HG03521 (cell line): ENCODE data around the gene PPP1R1A.
A peak's percentile ranks its signal among the peaks of the same experiment; 100 is the strongest.

Experiments
- ATAC-seq: cut with Tn5 transposase; IDR thresholded peaks from one replicate; pipeline ENCODE4 v1.9.1; 2021; ENCODE audit warnings: mild to moderate bottlenecking, moderate library complexity; ENCODE audit not compliant: unreplicated experiment

PPP1R1A gene

GRCh38 chr12:54572881-54573280 lies 15.6 kb downstream of the PPP1R1A start:
- no peak for ATAC-seq

GRCh38 chr12:54571193-54572188 lies 17.0 kb downstream of the PPP1R1A start:
- no peak for ATAC-seq

- no peak for ATAC-seq
Observed at GRCh38 chr12:54569995-54570528, 18.4 kb downstream of the PPP1R1A start.

- ATAC-seq = no peak
Observed at GRCh38 chr12:54569072-54569471, 19.4 kb downstream of the PPP1R1A start.

- no peak for ATAC-seq
Observed at GRCh38 chr12:54566792-54567191, 21.7 kb downstream of the PPP1R1A start.

GRCh38 chr12:54565986-54566544 lies 22.4 kb downstream of the PPP1R1A start:
- no peak for ATAC-seq

- no peak for ATAC-seq
Observed at GRCh38 chr12:54565310-54565985, 23.0 kb downstream of the PPP1R1A start.

- no peak for ATAC-seq
Observed at GRCh38 chr12:54564768-54565167, 23.7 kb downstream of the PPP1R1A start.

- no peak for ATAC-seq
Observed at GRCh38 chr12:54563787-54564186, 24.7 kb downstream of the PPP1R1A start.

GRCh38 chr12:54562750-54563356 lies 25.6 kb downstream of the PPP1R1A start:
- ATAC-seq = no peak

- no peak for ATAC-seq
Observed at GRCh38 chr12:54561164-54561563, 27.3 kb downstream of the PPP1R1A start.

- peak; percentile 100 for ATAC-seq
Observed at GRCh38 chr12:54560374-54560858, 28.0 kb downstream of the PPP1R1A start.

GRCh38 chr12:54558759-54559158 lies 29.7 kb downstream of the PPP1R1A start:
- no peak for ATAC-seq

- ATAC-seq = no peak
Observed at GRCh38 chr12:54558311-54558710, 30.1 kb downstream of the PPP1R1A start.

GRCh38 chr12:54555670-54556257 lies 32.7 kb downstream of the PPP1R1A start:
- no peak for ATAC-seq

GRCh38 chr12:54549774-54550451 lies 38.5 kb downstream of the PPP1R1A start:
- ATAC-seq = no peak

GRCh38 chr12:54546511-54546910 lies 41.9 kb downstream of the PPP1R1A start:
- ATAC-seq = no peak

- no peak for ATAC-seq
Observed at GRCh38 chr12:54544743-54545142, 43.7 kb downstream of the PPP1R1A start.

- no peak for ATAC-seq
Observed at GRCh38 chr12:54543526-54543925, 44.9 kb downstream of the PPP1R1A start.

GRCh38 chr12:54541751-54542290 lies 46.6 kb downstream of the PPP1R1A start:
- no peak for ATAC-seq
